ENCODE results near the gene MOGAT1. TPM values are rescaled to one million over a fixed set of nuclear protein-coding genes. Genes with fewer than 3 reads are reported as not detected.

MOGAT1 gene
- total RNA-seq, 4 donors from 2014 or later = not detected

DNA sequence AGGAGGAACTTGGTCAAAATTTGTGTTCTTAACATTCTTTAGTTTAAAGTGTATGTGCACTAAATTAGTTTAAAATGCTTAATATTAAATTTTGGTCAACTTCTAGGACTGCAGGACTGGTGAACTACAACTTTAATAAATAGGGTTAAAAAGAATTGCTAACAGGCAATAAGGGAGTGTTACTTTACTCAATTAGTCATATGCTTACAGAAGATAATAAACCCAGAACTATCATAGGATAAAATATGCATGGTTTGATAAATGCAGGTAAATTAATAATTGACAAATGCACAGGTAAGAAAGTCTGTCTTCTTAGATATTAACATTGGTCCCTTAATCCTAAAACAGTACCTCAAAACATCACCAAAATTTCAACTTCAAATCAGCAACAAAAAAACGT is 36.2 kb upstream of the MOGAT1 start:
- peaks cover 0 to 96% of the 10 kb centered on the region in 2 donors for H3K36me3 ChIP-seq

DNA sequence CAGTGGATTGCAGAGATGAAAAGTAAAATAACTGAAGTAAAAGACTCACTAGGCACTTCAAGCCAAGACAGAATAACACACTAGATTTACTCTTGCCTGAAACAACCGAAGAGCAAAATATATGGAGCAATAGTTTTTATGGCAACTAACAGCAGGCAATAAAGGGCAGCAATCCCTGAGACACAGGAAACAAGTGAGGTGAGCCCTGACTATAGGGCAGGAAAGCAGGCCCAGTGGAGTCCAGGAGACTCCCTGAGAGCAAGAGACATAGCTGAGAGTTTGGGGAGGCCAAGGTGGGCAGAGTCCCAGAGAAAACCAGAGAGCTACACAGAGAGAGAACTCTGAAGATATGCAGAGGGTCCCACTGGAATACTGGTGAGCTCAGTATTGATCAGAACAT is 34.4 kb upstream of the MOGAT1 start:
- 90 to 100% methylated on average over 1 of the region's 1 CpG for WGBS, 2 donors (ENCODE audit: low coverage in 1 of 2)
- no peak for TF ChIP-seq POLR2AphosphoS5 (IDR thresholded peaks at IDR 0.05)
- TF ChIP-seq, protein P1, sequence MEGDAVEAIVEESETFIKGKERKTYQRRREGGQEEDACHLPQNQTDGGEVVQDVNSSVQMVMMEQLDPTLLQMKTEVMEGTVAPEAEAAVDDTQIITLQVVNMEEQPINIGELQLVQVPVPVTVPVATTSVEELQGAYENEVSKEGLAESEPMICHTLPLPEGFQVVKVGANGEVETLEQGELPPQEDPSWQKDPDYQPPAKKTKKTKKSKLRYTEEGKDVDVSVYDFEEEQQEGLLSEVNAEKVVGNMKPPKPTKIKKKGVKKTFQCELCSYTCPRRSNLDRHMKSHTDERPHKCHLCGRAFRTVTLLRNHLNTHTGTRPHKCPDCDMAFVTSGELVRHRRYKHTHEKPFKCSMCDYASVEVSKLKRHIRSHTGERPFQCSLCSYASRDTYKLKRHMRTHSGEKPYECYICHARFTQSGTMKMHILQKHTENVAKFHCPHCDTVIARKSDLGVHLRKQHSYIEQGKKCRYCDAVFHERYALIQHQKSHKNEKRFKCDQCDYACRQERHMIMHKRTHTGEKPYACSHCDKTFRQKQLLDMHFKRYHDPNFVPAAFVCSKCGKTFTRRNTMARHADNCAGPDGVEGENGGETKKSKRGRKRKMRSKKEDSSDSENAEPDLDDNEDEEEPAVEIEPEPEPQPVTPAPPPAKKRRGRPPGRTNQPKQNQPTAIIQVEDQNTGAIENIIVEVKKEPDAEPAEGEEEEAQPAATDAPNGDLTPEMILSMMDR (IDR thresholded peaks at IDR 0.05) = no peak
- no peak for TF ChIP-seq EP300 (IDR thresholded peaks at IDR 0.05)
- no peak for TF ChIP-seq POLR2A (IDR thresholded peaks at IDR 0.05)
- Histone ChIP-seq H3K36me3 (peaks cover 0 to 96% of the 10 kb centered on the region in 2 donors), H3K27me3 (no peaks in the 10 kb centered on the region), H3K9me3 (no peaks in the 10 kb centered on the region), H3K27ac (no peak overlapping the region), H3K4me1 (no peaks in the 10 kb centered on the region), H3K4me3 (no peak overlapping the region)
- no peak for ATAC-seq

More for the DNA sequence above, 36.2 kb upstream of the MOGAT1 start:
- Histone ChIP-seq H3K4me3 (no peak overlapping the region), H3K4me1 (no peaks in the 10 kb centered on the region), H3K27ac (no peak overlapping the region), H3K9me3 (no peaks in the 10 kb centered on the region), H3K27me3 (no peaks in the 10 kb centered on the region)
- TF ChIP-seq EP300 (IDR thresholded peaks at IDR 0.05) = no peak
- TF ChIP-seq, protein P1 (IDR thresholded peaks at IDR 0.05) = no peak
- TF ChIP-seq POLR2AphosphoS5 (IDR thresholded peaks at IDR 0.05) = no peak
- no peak for TF ChIP-seq POLR2A (IDR thresholded peaks at IDR 0.05)
- no peak for ATAC-seq
- WGBS, 2 donors (ENCODE audit: low coverage in 1 of 2) = 63 to 100% methylated on average over 1 of the region's 1 CpG

DNA sequence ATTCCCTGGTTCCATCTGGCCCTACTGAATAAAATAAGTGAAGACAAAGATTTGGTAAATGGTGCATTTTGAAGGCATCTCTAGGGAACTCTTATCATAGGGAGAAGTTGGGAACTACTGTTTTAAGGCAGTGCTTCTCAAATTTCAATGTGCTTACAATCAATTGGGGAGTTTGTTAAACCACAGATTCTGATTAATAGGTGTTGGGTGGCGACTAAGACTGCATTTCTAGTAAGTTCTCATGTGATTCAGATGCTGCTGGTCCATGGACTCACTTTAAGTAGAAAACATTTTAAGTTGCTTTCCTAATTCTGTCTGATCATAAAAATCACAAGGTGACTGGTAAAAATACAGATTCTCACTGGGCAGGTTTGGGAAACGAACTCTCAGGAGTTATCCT is 30.1 kb upstream of the MOGAT1 start:
- Histone ChIP-seq H3K27me3 (no peaks in the 10 kb centered on the region), H3K4me1 (no peaks in the 10 kb centered on the region), H3K27ac (no peak overlapping the region), H3K36me3 (peaks cover 0 to 91% of the 10 kb centered on the region in 2 donors), H3K9me3 (no peaks in the 10 kb centered on the region), H3K4me3 (no peak overlapping the region)
- WGBS, 2 donors (ENCODE audit: low coverage in 1 of 2) = 95% methylated on average over 2 of the region's 2 CpGs
- TF ChIP-seq POLR2A (IDR thresholded peaks at IDR 0.05) (no peak), EP300 (IDR thresholded peaks at IDR 0.05) (no peak), POLR2AphosphoS5 (IDR thresholded peaks at IDR 0.05) (no peak)
- TF ChIP-seq, protein P1 (IDR thresholded peaks at IDR 0.05) = no peak
- no peak for ATAC-seq

DNA sequence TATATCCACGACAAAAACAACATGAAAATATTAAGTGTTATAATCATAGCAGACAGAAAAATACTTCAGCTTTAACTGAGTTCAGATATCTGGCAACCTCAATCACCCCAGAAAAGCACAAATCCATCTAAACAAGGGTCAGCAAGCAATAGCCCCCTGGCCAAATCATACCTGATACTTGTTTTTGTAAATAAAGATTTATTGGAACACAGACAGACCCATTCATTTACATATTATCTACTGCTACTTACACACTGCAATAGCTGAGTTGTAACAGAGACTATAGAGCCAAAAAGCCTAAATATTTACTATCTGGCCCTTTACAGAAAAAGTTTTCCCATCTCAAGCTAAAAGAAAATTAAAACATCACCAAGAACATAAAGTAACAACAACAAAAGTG is 28.3 kb upstream of the MOGAT1 start:
- Histone ChIP-seq H3K27me3 (no peaks in the 10 kb centered on the region), H3K27ac (no peak overlapping the region), H3K36me3 (peaks cover 0 to 93% of the 10 kb centered on the region in 2 donors), H3K9me3 (no peaks in the 10 kb centered on the region), H3K4me3 (no peak overlapping the region), H3K4me1 (no peaks in the 10 kb centered on the region)
- TF ChIP-seq POLR2AphosphoS5 (IDR thresholded peaks at IDR 0.05) (no peak), POLR2A (IDR thresholded peaks at IDR 0.05) (no peak), EP300 (IDR thresholded peaks at IDR 0.05) (no peak)
- TF ChIP-seq, protein P1 (IDR thresholded peaks at IDR 0.05) = no peak
- WGBS, 2 donors (ENCODE audit: low coverage in 1 of 2) = 88 to 100% methylated on average over 1 of the region's 1 CpG
- ATAC-seq = no peak

GRCh38 chr2:222646008-222646407 is 25.4 kb upstream of the MOGAT1 start:
- no peaks in the 10 kb centered on the region for H3K9me3 ChIP-seq
- 89 to 96% methylated on average over 3 of the region's 3 CpGs for WGBS, 2 donors (ENCODE audit: low coverage in 1 of 2)
- H3K27ac ChIP-seq = no peak overlapping the region
- no peak for TF ChIP-seq POLR2AphosphoS5 (IDR thresholded peaks at IDR 0.05)
- TF ChIP-seq, protein P1 (IDR thresholded peaks at IDR 0.05) = no peak
- TF ChIP-seq POLR2A (IDR thresholded peaks at IDR 0.05) = no peak
- no peak for TF ChIP-seq EP300 (IDR thresholded peaks at IDR 0.05)
- no peaks in the 10 kb centered on the region for H3K27me3 ChIP-seq
- H3K4me3 ChIP-seq = no peak overlapping the region
- ATAC-seq = no peak
- H3K36me3 ChIP-seq = peaks cover 0 to 68% of the 10 kb centered on the region in 2 donors
- H3K4me1 ChIP-seq = no peaks in the 10 kb centered on the region
